GDM1 (cell line): ENCODE measurements around the gene METTL15.
"Not testable (repeated sequence)": the region's sequence is repeated elsewhere in the genome, so short reads cannot be mapped to it uniquely, and the experiment has no call there.

ENCODE experiments used
- DNase-seq: peaks from one replicate; lab custom pipeline; 2025; lab: John Stamatoyannopoulos, UW

The METTL15 gene

GRCh38 chr11:28296426-28296825, 188.2 kb downstream of the METTL15 start:
- DNase-seq = no peak

- DNase-seq = no peak
Measured at GRCh38 chr11:28298209-28298608, 190.0 kb downstream of the METTL15 start.

GRCh38 chr11:28303477-28304191, 195.4 kb downstream of the METTL15 start:
- no peak for DNase-seq

- DNase-seq = no peak
Measured at GRCh38 chr11:28315440-28315839, 207.3 kb downstream of the METTL15 start.

GRCh38 chr11:28318871-28319270, 210.7 kb downstream of the METTL15 start:
- DNase-seq = no peak

GRCh38 chr11:28323621-28324020, 215.4 kb downstream of the METTL15 start:
- no peak for DNase-seq

GRCh38 chr11:28332393-28332792, 224.2 kb downstream of the METTL15 start:
- not testable (repeated sequence) for DNase-seq

GRCh38 chr11:28337701-28338100, 229.5 kb downstream of the METTL15 start:
- no peak for DNase-seq

GRCh38 chr11:28338371-28338770, 230.2 kb downstream of the METTL15 start:
- DNase-seq = no peak

GRCh38 chr11:28339488-28339887, 231.3 kb downstream of the METTL15 start:
- no peak for DNase-seq

- DNase-seq = no peak
Measured at GRCh38 chr11:28342716-28343115, 234.5 kb downstream of the METTL15 start.

- DNase-seq = peak; percentile 23
Measured at GRCh38 chr11:28343304-28344233, 235.4 kb downstream of the METTL15 start.

- no peak for DNase-seq
Measured at GRCh38 chr11:28346209-28346608, 238.0 kb downstream of the METTL15 start.

GRCh38 chr11:28346721-28347120, 238.5 kb downstream of the METTL15 start:
- DNase-seq = no peak

GRCh38 chr11:28347371-28347770, 239.2 kb downstream of the METTL15 start:
- no peak for DNase-seq

- no peak for DNase-seq
Measured at GRCh38 chr11:28350216-28350615, 242.0 kb downstream of the METTL15 start.

GRCh38 chr11:28353991-28354390, 245.8 kb downstream of the METTL15 start:
- no peak for DNase-seq

GRCh38 chr11:28366549-28367346, 258.6 kb downstream of the METTL15 start:
- DNase-seq = no peak

- DNase-seq = not testable (repeated sequence)
Measured at GRCh38 chr11:28378095-28378494, 269.9 kb downstream of the METTL15 start.
